Measurements from ENCODE around the gene ITPKA.
A peak's percentile ranks its signal among the peaks of the same experiment; 100 is the strongest.

ITPKA gene

GRCh38 chr15:41511899-41512369 is 18.3 kb downstream of the ITPKA start:
- no peak for DNase-seq

- DNase-seq: no peak
These were observed 18.9 kb downstream of the ITPKA start for GRCh38 chr15:41512512-41512939.

- peak; percentile 45 for DNase-seq
These were observed 19.3 kb downstream of the ITPKA start for GRCh38 chr15:41512940-41513505.

- DNase-seq: no peak
These were observed 20.0 kb downstream of the ITPKA start, which contains the start of gene LTK for GRCh38 chr15:41513506-41514227. Gene LTK (minus strand): TSS chr15:41513827. CDS start chr15:41513709, 118 bp downstream.

GRCh38 chr15:41517895-41518449 is 24.3 kb downstream of the ITPKA start:
- DNase-seq: no peak

GRCh38 chr15:41520636-41521035 is 27.0 kb downstream of the ITPKA start:
- no peak for DNase-seq

GRCh38 chr15:41521614-41522013 is 27.9 kb downstream of the ITPKA start:
- no peak for DNase-seq

- DNase-seq: no peak
These were observed 29.4 kb downstream of the ITPKA start for GRCh38 chr15:41523097-41523496.

- no peak for DNase-seq
These were observed 36.8 kb downstream of the ITPKA start for GRCh38 chr15:41530363-41530956.

- no peak for DNase-seq
These were observed 41.9 kb downstream of the ITPKA start for GRCh38 chr15:41535544-41535943.

GRCh38 chr15:41536866-41537265 is 43.2 kb downstream of the ITPKA start:
- no peak for DNase-seq

- DNase-seq: no peak
These were observed 49.8 kb downstream of the ITPKA start for GRCh38 chr15:41543521-41543870.

- DNase-seq: no peak
These were observed 51.0 kb downstream of the ITPKA start for GRCh38 chr15:41544650-41545015.

GRCh38 chr15:41545218-41545617 is 51.5 kb downstream of the ITPKA start:
- no peak for DNase-seq

GRCh38 chr15:41546851-41547786 is 53.4 kb downstream of the ITPKA start:
- no peak for DNase-seq

- no peak for DNase-seq
These were observed 56.5 kb downstream of the ITPKA start for GRCh38 chr15:41550066-41550775.

All from activated CD4-positive, CD25-positive, alpha-beta regulatory T cell treated with anti-CD3 and anti-CD28 coated beads, Interleukin-2, amount 50 U/mL, for 72 hours (primary cell).